ENCODE data around the gene ZNF423.

DNA sequence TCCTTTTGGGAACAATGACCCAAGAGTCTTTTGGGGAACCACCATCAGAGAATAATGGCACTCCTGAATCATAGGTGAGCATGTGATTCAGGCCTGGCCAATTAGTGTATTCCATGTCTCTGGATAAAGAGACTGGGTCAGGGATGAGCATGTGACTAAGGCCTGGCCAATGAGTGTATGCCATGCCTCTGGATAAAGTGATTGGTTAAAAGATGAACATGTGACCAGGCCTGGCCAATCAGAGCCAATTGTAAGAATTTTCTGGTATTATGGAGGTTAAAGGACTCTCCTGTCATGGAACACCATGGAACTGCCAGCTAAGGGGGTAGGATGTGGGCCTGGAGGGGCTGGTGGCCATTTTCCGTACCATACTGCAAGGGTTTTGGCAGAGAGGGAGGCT lies 288.0 kb downstream of the ZNF423 start:
- TF ChIP-seq TAF1 (IDR thresholded peaks at IDR 0.05; ENCODE audit: borderline replicate concordance, insufficient read depth, low read length) (no peak), POLR2AphosphoS5 (IDR thresholded peaks at IDR 0.05; ENCODE audit: low read depth, low read length) (no peak), SIN3A (IDR thresholded peaks at IDR 0.05; ENCODE audit: borderline replicate concordance, insufficient read depth, low read length) (no peak), FOXP2 (optimal IDR thresholded peaks at IDR 0.05; ENCODE audit: borderline replicate concordance, extremely low read depth, extremely low read length, insufficient read depth) (no peak)
- TF ChIP-seq, protein P1, sequence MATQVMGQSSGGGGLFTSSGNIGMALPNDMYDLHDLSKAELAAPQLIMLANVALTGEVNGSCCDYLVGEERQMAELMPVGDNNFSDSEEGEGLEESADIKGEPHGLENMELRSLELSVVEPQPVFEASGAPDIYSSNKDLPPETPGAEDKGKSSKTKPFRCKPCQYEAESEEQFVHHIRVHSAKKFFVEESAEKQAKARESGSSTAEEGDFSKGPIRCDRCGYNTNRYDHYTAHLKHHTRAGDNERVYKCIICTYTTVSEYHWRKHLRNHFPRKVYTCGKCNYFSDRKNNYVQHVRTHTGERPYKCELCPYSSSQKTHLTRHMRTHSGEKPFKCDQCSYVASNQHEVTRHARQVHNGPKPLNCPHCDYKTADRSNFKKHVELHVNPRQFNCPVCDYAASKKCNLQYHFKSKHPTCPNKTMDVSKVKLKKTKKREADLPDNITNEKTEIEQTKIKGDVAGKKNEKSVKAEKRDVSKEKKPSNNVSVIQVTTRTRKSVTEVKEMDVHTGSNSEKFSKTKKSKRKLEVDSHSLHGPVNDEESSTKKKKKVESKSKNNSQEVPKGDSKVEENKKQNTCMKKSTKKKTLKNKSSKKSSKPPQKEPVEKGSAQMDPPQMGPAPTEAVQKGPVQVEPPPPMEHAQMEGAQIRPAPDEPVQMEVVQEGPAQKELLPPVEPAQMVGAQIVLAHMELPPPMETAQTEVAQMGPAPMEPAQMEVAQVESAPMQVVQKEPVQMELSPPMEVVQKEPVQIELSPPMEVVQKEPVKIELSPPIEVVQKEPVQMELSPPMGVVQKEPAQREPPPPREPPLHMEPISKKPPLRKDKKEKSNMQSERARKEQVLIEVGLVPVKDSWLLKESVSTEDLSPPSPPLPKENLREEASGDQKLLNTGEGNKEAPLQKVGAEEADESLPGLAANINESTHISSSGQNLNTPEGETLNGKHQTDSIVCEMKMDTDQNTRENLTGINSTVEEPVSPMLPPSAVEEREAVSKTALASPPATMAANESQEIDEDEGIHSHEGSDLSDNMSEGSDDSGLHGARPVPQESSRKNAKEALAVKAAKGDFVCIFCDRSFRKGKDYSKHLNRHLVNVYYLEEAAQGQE (IDR thresholded peaks at IDR 0.05; ENCODE audit: insufficient read depth in 1 of 2, low read depth in 2 of 2, low read length in 2 of 2) = no peak

Data from PFSK-1 (cell line).